Tibial nerve (tissue), 4 donors: ENCODE measurements around the gene HAUS3.

ENCODE experiments used
- EP300 ChIP-seq, 2 donors: sonication (generic); formaldehyde crosslinking; IDR thresholded peaks; one replicate each; pipeline ENCODE4 v1.6.1; 2017; ENCODE audit warnings: antibody characterized with exemption in 2 of 2, mild to moderate bottlenecking in 1 of 2
- POLR2A ChIP-seq, 2 donors: fragments of 450-650 bp; IDR thresholded peaks; one replicate each; pipeline ENCODE4 v1.6.1; 2017; ENCODE audit warnings: antibody characterized with exemption in 2 of 2, mild to moderate bottlenecking in 2 of 2, moderate library complexity in 2 of 2
- TF ChIP-seq, protein P1 (sequence below), 5 experiments: fragments of 200-600 bp in 3 of 5; fragments of 450-650 bp in 2 of 5; sonication (generic) in 3 of 5; IDR thresholded peaks; one replicate each; pipeline ENCODE4 v1.5.1; 2016 to 2019; ENCODE audit warnings: antibody characterized with exemption in 5 of 5, mild to moderate bottlenecking in 3 of 5, moderate library complexity in 2 of 5

DNA sequence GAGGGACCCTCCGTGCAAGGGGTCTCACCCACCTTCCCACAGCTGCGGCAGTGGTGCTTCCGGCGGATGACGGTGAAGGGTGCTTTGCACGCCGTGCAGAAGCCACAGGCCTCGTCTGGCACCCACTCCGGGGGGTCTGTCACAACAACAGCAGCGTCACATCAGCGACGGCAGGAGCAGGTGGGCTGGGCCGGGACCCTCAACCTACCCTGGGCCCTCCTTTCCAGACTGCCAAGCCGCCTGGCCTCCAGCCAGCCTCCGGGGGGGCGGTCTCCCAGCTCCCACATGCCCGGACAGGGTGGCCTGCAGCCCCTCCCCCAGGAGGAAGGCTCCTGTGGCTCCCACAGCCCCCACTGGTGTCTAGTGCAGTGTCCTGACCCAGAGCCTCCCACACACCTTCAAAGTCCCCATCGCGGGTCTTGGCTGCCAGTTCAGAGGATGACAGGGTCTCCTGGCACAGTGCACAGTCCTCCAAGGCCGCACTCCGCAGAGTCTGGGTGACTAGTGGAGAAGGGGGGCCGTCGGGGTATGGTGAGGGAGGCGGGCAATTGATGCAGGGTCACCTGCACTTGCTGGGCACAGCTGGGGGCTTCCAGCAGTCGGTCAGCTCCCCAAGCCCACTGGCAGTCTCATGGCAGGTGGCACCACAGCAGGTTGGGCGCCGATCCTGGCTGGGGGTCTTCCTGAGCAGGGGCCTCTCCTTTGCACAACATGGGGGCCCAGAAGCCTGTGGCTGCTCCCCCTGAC lies 29.5 kb upstream of the HAUS3 start:
- TF ChIP-seq, protein P1, sequence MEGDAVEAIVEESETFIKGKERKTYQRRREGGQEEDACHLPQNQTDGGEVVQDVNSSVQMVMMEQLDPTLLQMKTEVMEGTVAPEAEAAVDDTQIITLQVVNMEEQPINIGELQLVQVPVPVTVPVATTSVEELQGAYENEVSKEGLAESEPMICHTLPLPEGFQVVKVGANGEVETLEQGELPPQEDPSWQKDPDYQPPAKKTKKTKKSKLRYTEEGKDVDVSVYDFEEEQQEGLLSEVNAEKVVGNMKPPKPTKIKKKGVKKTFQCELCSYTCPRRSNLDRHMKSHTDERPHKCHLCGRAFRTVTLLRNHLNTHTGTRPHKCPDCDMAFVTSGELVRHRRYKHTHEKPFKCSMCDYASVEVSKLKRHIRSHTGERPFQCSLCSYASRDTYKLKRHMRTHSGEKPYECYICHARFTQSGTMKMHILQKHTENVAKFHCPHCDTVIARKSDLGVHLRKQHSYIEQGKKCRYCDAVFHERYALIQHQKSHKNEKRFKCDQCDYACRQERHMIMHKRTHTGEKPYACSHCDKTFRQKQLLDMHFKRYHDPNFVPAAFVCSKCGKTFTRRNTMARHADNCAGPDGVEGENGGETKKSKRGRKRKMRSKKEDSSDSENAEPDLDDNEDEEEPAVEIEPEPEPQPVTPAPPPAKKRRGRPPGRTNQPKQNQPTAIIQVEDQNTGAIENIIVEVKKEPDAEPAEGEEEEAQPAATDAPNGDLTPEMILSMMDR (IDR thresholded peaks at IDR 0.05) = no peak
- TF ChIP-seq POLR2A (IDR thresholded peaks at IDR 0.05) (no peak), EP300 (IDR thresholded peaks at IDR 0.05) (no peak)
